Heart right ventricle (tissue), 16 donors: Measurements from ENCODE around the gene PSMA7. TPM values are rescaled to one million over a fixed set of nuclear protein-coding genes. Genes with fewer than 3 reads are reported as not detected.

Source experiments
- ATAC-seq, 8 donors: fragments of 200-7000 bp; cut with Tn5 transposase; one replicate each; pipeline ENCODE4 v1.9.1; 2020; ENCODE audit warnings: mild to moderate bottlenecking in 8 of 8, moderate library complexity in 8 of 8, moderate number of reproducible peaks in 1 of 8
- DNase-seq, 2 donors: peaks; one replicate each; pipeline ENCODE4 v3.0.0-alpha.2; 2020
- H3K27ac ChIP-seq, 10 donors: fragments of 200-600 bp; sonication (generic) in 2 of 10; one replicate each; pipeline versions ENCODE4 v1.5.0 to v1.8.0; 2020 to 2022; ENCODE audit warnings: mild to moderate bottlenecking in 3 of 10
- H3K27me3 ChIP-seq, 7 donors: fragments of 200-600 bp; one replicate each; pipeline ENCODE4 v1.8.0; 2021 to 2022; ENCODE audit warnings: mild to moderate bottlenecking in 2 of 7
- H3K36me3 ChIP-seq, 9 donors: fragments of 200-600 bp; sonication (generic) in 1 of 9; one replicate each; pipeline versions ENCODE4 v1.5.0 to v1.8.0; 2020 to 2022; ENCODE audit warnings: mild to moderate bottlenecking in 2 of 9
- H3K4me1 ChIP-seq, 9 donors: fragments of 200-600 bp; sonication (generic) in 1 of 9; one replicate each; pipeline versions ENCODE4 v1.5.0 to v1.8.0; 2020 to 2022; ENCODE audit warnings: mild to moderate bottlenecking in 4 of 9
- H3K4me3 ChIP-seq, 10 donors: fragments of 200-600 bp; sonication (generic) in 2 of 10; one replicate each; pipeline versions ENCODE4 v1.5.0 to v1.8.0; 2020 to 2022; ENCODE audit warnings: mild to moderate bottlenecking in 7 of 10, moderate library complexity in 2 of 10
- H3K9me3 ChIP-seq, 11 donors: fragments of 200-600 bp in 10 of 11; sonication (generic) in 2 of 11; one replicate each; pipeline versions ENCODE4 v1.5.0 to v1.8.0; 2013 to 2022; ENCODE audit warnings: mild to moderate bottlenecking in 2 of 11, control low read depth in 1 of 11, moderate library complexity in 1 of 11
- CTCF ChIP-seq, 9 donors: fragments of 200-600 bp; sonication (generic) in 2 of 9; IDR thresholded peaks; one replicate each; pipeline versions ENCODE4 v1.5.0 to v1.8.0; 2021 to 2022; ENCODE audit warnings: antibody characterized with exemption in 9 of 9, mild to moderate bottlenecking in 5 of 9, moderate library complexity in 1 of 9
- WGBS, 2 donors: extraction: QIAGEN DNeasy Blood & Tissue Kit; methylation state at CpG; one replicate each; pipeline ENCODE4 v1.1.7; 2013; ENCODE audit warnings: inconsistent platforms in 1 of 2; 5-methylcytosine and 5-hydroxymethylcytosine counted together
- intact Hi-C, 10 donors: fragments of 100-400 bp; cut with DNase I; formaldehyde crosslinking; loops; one replicate each; pipeline versions ENCODE4 v1.11.1 to v1.14.2; 2022
- polyA plus RNA-seq, 2 donors: library from polyadenylated mRNA; stranded (reverse); fragments of 200-250 nt; gene quantifications; one replicate each; pipeline ENCODE4 v1.2.3, GENCODE V29; 2013
- total RNA-seq, 10 donors: library from RNA; stranded (reverse); fragmentation: NEBNext Ultra II Directional in 3 of 10; extraction: Animal tissue kit (Norgen Biotek cat#: 25700) in 3 of 10; gene quantifications; one replicate each; pipeline versions ENCODE4 v1.2.1 to v1.2.4, GENCODE V29; 2021 to 2023
- donor health status: Arrhythmogenic right ventricular cardiomyopathy.
- donor health status: ischemic (EF 13 %, LVEDD 7.1; RV severe dilation, severe dysfunction).
- donor health status: healthy with polysubstance abuse.
- donor health status: DM: no; HTN: yes; CAD: no.
- donor health status: DM: no; HTN: no; CAD: no.
- donor health status: ischemic (EF 25% LVEDD 6.9; RV normal size, moderate dysfunction).
- donor health status: ischemic (EF 25% LVEDD 5.7; RV mildly dilated, moderate dysfunction).
- donor health status: healthy.
- donor health status: DM: yes; HTN: yes; CAD: no.
- donor health status: Ischemic cardiomyopathy.
- donor health status: ischemic (EF 35%, LVEDD 5.7; RV mildly dilated, moderate dysfunction).
- donor health status: nonischemic (EF 11% LVEDD 7.7; RV severe dilation, severe dysfunction).
- donor health status: DM: yes; HTN: yes; CAD: no.
- donor health status: PGD.
- donor health status: ischemic (EF 29% LVEDD 5.4; RV normal size, mild dysfunction).
- donor health status: nonischemic (EF 23%, LVEDD 6.1; RV moderate dilation, normal function).

Gene PSMA7
- total and polyA plus RNA-seq, 12 donors, result 143 to 567 (median 200) TPM

- H3K4me1 ChIP-seq, result peaks cover 8 to 46% (median 38%) of the 10 kb centered on the region in 9 donors
- 1% methylated on average over 66 to 71 of the region's 71 CpGs for WGBS, 2 donors
- intact Hi-C loops, result loop anchor here in 7 of 10 donors (2.0 to 5.0 kb wide), 8 partner anchors 20 to 655 kb away; partner anchors contain the start of genes TAF4 (in 3 of the 7), MTG2 (in 2 of the 7), LSM14B (in 1 of the 7) and MRGBP (in 1 of the 7)
Measured at GRCh38 chr20:62142252-62143080, 728 bp downstream of the PSMA7 start.

GRCh38 chr20:62141397-62142251, 1.6 kb downstream of the PSMA7 start:
- intact Hi-C loops, result loop anchor here in 7 of 10 donors (2.0 to 5.0 kb wide), 8 partner anchors 19 to 656 kb away; partner anchors contain the start of genes TAF4 (in 3 of the 7), MTG2 (in 2 of the 7), LSM14B (in 1 of the 7) and MRGBP (in 1 of the 7)
- ATAC-seq, result peak in 3 of 8 donors; percentile 6 to 34 (median 29)
- peaks cover 5 to 49% (median 32%) of the 10 kb centered on the region in 9 donors for H3K36me3 ChIP-seq

More at GRCh38 chr20:62142252-62143080, 728 bp downstream of the PSMA7 start:
- H3K36me3 ChIP-seq, result peaks cover 5 to 40% (median 30%) of the 10 kb centered on the region in 9 donors
- peak overlapping the region; percentile 86 to 100 (median 96) for H3K27ac ChIP-seq
- no peaks in the 10 kb centered on the region for H3K27me3 ChIP-seq
- no peak for TF ChIP-seq CTCF (IDR thresholded peaks at IDR 0.05)
- no peak for DNase-seq
- H3K4me3 ChIP-seq, result peak overlapping the region; percentile 67 to 96 (median 86)
- H3K9me3 ChIP-seq, result no peaks in the 10 kb centered on the region
- ATAC-seq, result peak in 3 of 8 donors; percentile 7 to 31 (median 14)

GRCh38 chr20:62141043-62141396, 2.2 kb downstream of the PSMA7 start:
- Histone ChIP-seq H3K9me3 (no peaks in the 10 kb centered on the region), H3K4me1 (peaks cover 8 to 46% (median 37%) of the 10 kb centered on the region in 9 donors), H3K4me3 (peak overlapping the region in 5 of 10 donors; percentile 76 to 96 (median 87)), H3K36me3 (peaks cover 5 to 55% (median 32%) of the 10 kb centered on the region in 9 donors), H3K27ac (peak overlapping the region in 7 of 10 donors; percentile 34 to 100 (median 96)), H3K27me3 (no peaks in the 10 kb centered on the region)
- whole genome bisulfite sequencing, 2 donors, result 81 to 86% methylated on average over 7 of the region's 7 CpGs
- no peak for ATAC-seq
- TF ChIP-seq CTCF (IDR thresholded peaks at IDR 0.05), result no peak
- intact Hi-C loops, result loop anchor here in 7 of 10 donors (5.0 kb wide), 6 partner anchors 41 to 656 kb away; partner anchors contain the start of genes TAF4 (in 3 of the 7), MTG2 (in 2 of the 7) and MRGBP (in 1 of the 7)
- DNase-seq, result no peak

More at GRCh38 chr20:62141397-62142251, 1.6 kb downstream of the PSMA7 start:
- no peaks in the 10 kb centered on the region for H3K27me3 ChIP-seq
- WGBS, 2 donors, result 20 to 23% methylated on average over 14 of the region's 14 CpGs
- DNase-seq, result no peak
- no peaks in the 10 kb centered on the region for H3K9me3 ChIP-seq
- H3K4me3 ChIP-seq, result peak overlapping the region; percentile 67 to 96 (median 86)
- peak in 4 of 9 donors; percentile 35 to 50 (median 38) for TF ChIP-seq CTCF (IDR thresholded peaks at IDR 0.05)
- peak overlapping the region; percentile 86 to 100 (median 96) for H3K27ac ChIP-seq
- H3K4me1 ChIP-seq, result peaks cover 8 to 51% (median 37%) of the 10 kb centered on the region in 9 donors
